GM19438 (cell line): ENCODE data around the gene ETV3.
A peak's percentile ranks its signal among the peaks of the same experiment; 100 is the strongest.
"Not testable (repeated sequence)": the region's sequence is repeated elsewhere in the genome, so short reads cannot be mapped to it uniquely, and the experiment has no call there.

Experiments used
- ATAC-seq: cut with Tn5 transposase; IDR thresholded peaks from one replicate; pipeline ENCODE4 v1.9.1; 2021; ENCODE audit warnings: low read depth; ENCODE audit not compliant: unreplicated experiment

The ETV3 gene

DNA sequence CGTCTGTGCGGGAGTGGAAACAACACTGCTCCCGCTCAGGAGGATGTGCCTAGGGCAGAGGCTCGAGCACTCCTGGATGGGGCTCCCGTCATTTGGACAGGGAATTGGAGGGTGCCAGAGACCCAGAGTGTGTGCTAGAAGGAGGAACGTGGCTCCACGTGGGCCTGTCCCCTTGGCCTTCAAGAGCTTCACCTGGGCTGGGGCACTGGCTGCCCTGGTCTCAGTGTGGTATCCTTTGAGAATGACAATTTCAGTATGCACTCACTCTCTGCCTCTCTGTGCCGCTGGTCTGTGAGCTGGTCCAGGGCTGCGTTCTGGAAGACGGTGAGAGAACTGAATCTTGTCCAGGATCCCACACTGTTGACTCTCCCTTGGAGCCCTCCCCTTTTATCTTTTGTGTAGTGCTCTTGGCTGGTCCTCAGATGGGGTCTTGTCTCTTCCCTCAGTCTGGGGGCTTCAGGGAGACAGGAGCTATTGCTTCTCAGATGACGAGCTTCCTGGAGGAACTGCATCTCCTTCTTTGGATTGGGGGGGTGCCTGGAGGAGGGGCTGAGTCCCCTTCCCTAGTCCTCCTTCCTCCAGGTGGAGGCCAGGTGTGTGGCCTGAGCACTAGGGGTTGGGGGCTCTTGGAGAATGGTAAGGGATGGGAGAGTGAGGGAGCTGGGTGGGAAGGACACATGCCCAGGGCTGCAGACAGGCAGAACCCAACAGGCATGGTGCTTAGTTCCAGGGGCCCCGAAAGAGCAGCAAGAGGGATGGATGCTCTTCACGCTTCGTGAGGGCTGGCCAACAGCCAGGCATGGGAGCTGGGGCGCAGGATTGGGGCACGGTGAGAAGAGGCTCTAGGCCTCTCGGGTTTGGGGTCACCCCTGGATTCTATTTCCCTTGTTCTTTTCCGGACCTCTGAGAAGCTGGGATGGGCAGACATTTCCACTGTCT is 23.7 kb downstream of the ETV3 start:
- no peak for ATAC-seq

DNA sequence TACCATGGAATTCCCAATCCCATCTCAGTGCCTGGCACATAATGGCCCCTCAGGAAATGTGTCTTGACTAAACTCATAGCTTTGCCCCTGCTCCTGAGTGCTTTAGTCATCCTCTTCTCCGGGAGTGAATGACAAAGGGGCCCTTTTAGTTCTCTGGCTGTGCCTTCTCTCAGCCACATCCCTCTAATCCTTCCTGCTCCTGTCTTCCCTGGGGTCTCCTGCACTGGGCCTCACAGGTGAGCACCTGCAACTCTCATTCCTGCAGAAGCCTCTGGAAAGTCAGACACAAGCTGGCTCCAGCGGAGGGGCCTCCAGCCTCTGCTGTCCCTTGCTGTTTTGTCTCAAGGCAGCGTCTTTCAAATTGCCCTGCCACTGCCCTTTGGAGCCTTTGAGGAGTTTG is 24.6 kb downstream of the ETV3 start:
- ATAC-seq = no peak

DNA sequence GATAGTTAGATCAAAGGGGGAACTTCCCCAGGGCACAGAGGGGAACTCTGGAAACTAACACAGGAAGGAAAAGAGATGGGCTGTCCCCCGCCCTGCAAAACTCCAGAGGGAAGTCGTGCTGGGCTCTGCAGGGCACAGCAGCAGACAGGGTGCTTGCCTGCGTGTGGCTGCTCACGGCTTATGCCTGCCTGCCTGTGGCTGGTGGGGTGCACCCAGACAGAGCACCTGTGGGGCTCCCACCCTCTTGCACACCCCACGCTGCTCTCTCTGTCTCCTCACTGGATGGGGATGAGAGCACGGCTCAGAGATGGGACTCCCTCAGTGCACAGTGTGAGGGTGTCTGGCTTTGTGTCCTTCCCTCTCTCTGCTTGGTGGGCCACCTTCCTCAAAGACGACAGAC is 25.1 kb downstream of the ETV3 start:
- no peak for ATAC-seq

DNA sequence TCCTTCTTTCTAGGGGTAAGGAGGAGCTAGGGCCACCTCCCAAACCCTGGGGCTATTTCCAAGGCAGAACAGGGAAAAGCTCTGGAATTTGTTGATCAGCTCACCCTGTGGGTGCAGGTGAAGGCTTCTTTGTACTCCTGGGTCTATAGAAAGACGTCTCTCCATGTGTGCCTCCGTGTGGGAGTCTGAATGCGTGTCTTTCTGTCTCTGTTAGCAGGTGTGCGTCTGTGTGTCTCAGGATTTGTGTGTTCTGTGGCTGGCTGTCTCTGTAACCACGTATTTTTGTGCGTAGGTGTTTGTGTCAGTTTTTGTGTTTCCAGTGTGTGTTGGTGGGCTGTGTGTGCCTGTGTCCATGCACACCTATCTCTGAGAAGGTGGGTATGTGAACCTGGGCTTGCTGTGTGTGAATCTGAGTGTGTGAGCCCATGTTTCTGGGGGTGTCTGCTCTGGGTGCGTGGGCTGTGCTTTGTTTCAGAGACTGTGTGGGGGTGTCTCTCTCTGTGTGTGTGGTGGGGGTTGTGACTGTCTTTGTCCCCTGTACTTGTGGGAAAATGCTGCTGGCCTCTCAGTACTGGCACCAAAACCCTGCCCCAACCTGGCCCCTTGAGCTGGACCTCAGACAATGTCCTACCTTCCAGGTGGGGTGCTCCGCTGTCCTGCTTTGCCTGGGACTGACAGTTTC is 25.9 kb downstream of the ETV3 start:
- no peak for ATAC-seq

DNA sequence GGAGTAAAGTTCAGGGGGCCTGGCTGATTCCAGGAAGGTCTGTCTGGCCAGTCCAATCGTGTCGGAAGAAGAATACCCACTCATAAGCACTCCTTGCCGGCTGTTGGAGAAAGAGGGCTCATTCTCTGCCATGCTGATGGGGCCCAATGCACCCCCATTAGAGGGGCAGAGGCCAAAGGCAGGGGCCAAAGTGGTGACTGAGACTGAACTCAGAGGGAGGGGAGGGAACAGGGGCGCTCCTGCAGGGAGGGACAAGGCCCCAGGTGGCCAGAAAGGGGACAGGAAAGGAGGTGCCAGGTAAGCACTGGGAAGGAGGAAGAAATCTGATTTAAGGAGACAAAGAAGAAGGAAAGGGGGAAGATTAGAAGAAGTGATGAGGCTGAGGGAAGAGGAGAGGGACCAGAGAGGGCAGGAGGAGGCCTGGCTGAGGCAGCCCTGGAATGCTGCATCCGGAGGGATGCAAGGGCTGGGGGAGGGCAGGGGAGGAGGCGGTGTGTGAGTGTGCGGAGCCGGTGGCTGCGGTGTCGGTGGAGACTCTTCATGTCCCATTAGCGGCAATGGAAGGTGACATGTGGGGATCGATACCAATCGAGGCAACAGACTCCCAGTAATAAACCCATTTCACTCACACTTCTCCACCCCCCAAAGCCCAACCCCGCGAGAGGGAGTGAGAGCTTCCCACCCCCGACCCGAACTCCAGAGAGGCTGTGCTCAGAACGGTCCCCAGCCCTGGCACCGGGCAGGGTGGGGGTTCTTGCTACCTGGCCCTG is 26.6 kb downstream of the ETV3 start:
- no peak for ATAC-seq

DNA sequence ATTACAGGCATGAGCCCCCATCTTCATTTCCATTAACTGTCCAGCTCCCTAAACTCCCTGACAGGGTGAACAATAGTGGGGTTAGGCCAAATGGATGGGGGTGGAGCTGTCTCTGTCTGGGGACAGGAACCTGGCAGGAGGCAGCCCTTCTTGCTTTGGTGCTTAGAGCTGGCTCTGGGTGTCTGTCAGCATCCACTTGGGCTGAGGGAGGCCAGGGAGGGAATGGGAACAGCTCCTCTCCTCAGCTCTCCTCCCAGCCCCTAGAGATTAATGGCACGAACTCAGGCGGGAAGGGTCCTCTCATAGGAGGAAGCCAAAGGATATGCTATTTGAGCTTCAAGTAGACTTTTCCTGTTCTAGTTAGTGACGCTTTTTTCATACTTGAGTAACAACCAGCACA is 27.5 kb downstream of the ETV3 start:
- ATAC-seq = no peak

DNA sequence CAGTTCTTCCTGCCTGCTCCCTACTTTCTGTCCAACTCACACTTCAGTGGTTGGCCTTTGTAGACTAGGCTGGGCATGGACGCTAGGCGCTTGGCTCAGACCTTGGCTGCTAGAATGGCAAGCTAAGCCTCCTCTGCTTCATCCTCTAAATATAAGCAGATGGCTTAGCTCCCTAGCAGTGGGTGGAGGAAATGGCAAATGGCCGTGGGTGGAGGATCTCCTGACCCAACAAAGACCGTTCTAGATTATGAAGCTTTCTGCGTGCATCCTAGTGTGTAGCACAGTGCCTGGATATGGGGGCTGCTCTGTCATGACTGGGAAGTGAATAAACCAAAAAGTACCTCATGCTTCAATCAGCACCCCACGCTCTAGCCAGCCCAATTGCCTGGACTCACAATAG is 28.2 kb downstream of the ETV3 start:
- no peak for ATAC-seq

DNA sequence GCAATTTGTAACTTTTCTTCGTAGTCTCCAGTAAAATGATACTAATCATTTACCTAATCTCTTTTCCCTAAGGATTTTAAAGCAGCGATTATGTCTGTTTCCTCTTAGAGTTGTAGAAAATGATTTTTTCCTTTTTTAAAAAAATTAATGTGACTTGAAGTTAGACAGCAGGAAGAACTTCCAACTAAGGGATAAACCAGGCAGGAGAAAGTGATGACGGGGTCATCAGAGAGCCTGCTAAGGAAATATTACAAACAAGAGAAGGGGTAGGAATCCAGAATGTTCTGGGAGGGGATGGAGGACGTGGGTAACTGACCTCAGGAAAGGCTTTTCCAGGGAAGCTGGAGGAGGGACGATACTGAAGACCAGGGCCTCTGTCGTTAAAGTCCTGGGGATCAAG is 29.7 kb downstream of the ETV3 start:
- no peak for ATAC-seq

DNA sequence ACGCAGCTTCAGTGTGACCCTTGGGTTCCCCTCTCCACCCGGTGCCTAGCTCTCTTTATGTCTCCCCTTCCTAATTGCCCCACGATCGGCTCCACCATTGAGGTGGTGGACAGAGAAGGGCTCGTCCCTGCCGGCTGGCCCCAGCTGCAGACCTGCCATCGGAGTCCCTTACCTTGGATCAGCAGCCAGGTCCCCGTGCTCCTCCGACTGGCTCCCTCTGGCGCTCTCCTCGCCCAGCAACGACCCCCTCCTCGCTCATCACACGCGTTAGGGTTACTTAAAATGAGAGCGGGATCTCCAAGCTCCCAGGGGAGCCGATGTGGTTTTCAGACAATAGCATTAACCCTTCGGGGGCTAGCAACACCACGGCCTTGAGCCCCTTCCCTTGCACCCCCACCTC is 30.5 kb downstream of the ETV3 start:
- no peak for ATAC-seq

DNA sequence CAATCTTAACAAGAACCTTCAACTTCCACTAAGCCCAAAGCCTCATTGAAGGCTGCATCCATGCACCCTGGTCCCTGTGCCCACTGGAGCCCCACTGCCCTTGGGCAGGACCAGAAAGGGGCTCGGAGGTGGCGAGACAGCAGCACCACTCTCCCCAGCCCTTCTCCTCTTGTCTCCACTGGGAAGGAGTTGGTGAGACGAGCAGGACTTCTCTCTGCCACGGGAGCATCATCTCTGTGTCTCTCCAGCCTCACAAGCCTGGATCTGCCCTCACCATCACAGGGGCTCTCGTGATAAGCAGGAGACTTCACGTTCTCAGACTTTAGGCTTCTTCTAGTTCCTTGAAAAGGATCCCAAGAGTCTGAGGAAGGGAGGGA is 31.4 kb downstream of the ETV3 start:
- ATAC-seq = no peak

DNA sequence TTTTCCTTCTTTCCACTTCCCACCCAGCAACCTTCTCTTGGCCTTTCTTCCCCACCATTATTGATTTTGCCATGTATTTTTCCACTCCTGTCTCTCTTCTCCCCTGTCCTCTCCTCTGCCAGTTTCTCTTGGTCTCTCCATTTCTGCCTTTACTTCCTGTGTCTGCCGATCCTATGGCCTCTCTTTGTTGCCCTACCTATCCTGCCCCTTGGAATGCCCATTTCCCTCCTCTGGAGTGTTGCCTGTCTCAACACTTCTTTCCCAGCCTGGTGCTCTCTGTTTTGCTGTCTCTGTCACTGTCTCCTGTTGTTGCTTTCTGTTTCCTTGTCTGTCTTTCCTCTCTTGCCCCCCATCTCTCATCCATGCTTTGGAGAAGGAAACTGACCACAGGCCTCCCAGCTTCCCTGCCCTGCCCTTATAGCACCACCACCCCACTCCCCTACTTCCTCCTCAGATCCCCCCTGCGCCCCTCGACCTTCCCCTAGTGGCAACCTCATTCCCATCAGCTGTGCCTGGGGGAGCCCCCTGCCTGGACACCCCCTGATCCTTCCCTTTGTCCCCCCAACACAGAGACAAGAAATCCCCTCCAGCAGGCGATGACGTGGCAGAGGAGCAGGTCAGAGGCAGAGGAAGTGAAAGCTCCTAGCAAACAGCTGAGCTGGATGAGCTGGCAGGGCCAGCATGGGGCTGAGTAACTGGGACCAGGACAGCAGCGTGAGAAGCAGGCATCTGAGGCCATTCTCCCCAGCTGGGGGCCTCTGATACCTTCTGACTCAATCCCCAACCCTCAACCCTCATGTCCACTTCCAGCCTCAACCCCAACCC is 32.0 kb downstream of the ETV3 start:
- ATAC-seq = peak; percentile 87

DNA sequence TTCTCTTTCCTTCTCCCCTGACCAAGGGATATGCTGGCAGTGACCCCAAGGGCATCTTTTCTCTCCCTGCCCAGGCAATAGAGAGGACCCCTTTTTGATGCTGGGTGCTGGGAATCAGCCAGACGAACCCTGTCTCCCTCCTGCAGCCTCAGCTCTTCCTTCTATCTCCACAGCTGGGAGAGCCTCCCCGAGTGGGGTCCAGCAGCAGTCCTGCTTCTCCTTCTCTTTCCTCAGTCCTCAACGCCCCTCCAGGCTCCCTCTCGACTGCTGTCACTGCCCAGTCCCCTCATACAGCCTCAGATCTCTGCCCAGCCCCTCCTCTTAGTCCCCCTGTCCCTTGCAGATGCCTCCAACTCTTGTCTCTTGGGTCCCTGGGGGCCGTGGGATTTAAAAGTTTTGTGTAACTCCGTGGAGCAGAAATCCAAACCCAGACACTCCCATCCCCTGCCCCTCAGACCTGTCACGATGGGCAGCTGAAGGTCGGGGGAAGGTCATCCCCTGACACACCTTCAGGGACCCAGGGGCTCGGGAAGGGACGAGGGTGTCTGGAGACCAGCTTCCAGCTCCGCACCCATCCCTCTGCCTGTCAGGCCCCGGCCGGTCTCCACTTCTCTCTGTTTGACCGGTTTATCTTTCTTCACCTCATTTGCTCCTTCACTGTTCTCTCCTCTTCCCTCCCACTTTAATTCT is 32.8 kb downstream of the ETV3 start:
- ATAC-seq = no peak

DNA sequence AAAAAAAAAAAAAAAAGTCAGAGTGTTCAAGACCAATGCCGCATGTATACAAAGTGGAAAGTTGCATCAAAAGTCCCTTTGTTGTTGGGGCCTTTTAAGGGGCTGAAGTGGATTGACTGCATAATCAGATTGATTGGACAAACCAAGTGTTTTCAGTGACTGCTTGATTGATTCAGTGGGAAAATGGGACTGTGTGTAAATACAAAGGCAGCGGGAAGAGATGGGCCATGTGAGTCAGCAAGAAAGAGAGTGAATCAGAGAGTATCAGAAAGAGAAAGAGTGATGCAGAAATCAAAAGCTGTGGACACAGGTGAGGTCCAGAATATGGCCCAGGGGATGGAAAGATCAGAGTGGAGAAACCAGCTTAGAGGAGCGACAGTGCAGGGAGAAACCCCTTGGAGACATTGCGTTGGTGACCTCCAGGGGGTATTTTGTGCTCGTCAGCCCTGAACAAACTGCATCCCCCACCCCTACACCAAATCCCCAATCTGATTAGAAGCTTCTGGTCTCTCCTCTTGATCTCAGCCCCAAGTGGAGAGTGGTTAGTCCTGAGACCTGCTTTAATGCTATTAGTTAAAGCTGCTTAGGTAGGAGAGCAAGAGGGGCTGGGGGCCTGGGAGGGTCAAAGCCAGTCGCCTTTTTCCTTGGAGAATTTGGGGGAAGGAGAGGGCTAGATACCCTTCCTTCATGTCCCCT is 33.4 kb downstream of the ETV3 start:
- ATAC-seq = no peak

DNA sequence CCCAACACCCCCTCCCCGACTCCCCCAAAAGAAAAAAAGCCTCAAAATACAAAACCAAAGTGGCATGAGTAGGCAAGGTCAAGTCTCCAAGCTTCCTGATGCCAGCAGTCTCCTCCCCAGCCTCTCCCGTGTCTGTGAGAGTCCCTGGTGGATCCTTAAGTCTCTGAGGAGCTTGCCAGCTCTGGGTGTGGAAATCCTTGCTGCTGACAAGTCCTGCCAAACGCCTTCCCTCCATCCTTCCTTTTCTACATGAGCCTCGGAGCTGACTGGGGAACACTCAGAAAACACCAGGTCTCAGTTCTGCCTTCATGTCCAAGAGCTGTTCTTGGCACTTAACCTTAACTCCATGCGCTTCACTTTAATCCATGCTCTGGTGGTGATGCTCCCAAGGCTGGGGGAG is 34.9 kb downstream of the ETV3 start:
- ATAC-seq = no peak

DNA sequence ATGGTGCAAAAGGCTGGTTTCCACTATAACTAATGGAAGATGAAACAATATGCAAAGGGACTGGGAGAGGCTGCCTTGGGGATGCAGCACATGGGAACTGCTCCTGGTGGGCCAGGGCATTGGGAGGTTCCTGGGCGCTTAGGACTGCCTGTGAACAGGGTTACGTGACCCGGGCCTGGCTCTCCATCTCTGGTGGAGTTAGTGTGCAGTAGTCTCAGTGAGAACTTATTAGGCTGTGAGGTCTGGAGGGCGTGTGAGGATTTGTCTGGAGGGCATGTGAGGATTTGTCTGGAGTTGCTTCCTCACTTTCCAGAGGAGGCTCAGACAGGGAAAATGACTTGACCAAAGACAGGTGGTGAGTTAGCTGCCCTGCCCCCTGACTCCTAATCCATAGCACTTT is 37.0 kb downstream of the ETV3 start:
- no peak for ATAC-seq

DNA sequence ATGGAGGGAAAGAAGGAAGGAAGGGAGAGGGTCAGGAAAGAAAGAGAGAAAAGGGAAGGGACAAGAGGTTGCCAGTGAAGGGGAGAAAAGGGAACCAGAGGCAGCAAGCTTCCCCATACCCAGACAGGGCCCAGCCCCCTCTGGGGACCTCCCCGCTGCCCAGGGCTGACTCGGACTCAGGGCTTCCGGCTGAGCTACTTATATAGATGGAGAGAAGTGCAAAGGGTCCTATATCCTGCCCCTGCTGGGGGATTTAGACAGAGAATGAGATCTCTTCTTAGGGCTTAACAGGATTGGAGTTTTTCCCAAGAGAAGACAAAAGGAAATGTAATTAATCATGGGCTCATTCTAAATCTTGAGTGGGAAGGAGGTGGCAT is 38.6 kb downstream of the ETV3 start, which contains the start of gene ETV3L:
TSS of gene ETV3L (minus strand) at position 176 of the 377 bp plus-strand sequence. CDS start 285 bp downstream, outside the sequence.
- no peak for ATAC-seq

DNA sequence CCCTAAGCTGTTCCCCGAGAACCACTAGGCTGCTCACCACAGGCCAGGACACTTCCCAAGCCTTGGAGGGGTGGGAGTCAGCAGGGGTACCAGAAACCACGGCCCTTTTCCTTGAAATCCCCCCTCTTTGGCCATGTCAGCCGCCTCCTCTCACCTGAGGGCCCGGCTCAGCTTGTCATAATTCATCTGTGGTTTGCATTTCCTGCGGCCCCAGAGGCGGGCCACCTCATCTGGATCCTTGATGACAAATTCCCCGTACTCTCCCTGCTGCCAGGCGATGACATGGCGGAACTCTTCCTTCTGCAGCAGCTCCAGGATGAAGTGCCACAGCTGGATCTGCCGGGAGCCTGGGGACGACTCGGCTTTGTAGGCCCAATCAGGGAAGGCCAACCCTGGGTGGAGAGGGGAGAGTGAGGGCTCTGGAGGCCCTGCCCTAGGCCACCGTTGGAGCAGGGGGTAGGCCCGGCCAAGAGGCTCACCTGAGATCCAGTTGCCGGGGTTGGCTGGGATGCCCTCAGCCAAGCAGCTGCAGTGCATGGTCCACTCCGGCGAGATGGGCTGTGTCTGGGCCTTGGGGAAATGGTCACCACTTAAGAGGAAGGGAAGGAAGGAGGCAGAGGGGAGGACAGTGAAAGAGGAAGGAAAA is 39.1 kb downstream of the ETV3 start:
- not testable (repeated sequence) for ATAC-seq

DNA sequence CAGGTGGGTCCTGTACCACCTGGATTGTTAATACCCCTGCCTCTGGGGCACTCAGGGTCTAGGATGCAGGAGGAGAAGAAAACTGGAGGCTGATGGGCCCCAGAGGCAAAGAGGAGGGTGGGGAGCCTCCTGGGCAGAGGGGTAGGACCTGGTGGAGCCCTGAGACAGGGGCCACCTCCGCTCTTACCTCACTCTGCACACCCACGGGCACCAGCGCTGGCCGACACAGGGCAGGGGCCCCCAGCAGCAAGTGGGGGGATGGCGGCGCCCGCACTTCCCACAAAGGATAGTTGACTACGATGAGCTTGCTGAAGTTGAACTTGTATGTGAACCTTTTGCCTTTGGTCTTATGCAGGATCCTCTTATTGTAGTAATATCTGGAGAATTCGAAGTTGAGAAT is 39.7 kb downstream of the ETV3 start:
- no peak for ATAC-seq

DNA sequence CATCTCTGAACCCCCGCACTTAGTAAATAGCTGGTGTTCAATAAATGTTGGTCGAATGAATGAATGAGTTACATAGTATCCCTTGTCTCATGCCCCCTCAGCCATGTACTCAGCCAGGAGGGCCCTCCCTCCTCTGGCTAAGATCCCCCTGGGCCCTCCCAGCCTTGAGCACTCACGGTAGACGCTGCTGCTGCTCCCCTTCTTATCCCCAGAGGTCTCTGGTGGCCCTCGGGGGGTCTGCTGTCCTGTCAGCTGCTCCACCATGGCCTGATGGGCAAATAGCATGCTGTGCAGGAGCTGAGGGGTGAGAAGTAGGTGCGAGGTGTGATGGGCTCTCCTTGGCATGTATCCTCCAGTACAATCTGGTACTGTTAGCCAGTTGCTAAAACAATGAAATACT is 40.5 kb downstream of the ETV3 start:
- ATAC-seq = no peak
